ENCODE data around the gene PCSK5. TPM values are rescaled to one million over a fixed set of nuclear protein-coding genes. Genes with fewer than 3 reads are reported as not detected.

Gene PCSK5
- total RNA-seq, 1 donor from 2014 or later, result 25.5 TPM

GRCh38 chr9:76176171-76176570 is 285.7 kb downstream of the PCSK5 start:
- DNase-seq (ENCODE audit: extremely low read depth, low read depth, low spot score), result no peak

- no peak for DNase-seq (ENCODE audit: extremely low read depth, low read depth, low spot score)
These were observed 287.5 kb downstream of the PCSK5 start for GRCh38 chr9:76177931-76178330.

- no peak for DNase-seq (ENCODE audit: extremely low read depth, low read depth, low spot score)
These were observed 290.1 kb downstream of the PCSK5 start for GRCh38 chr9:76180541-76180940.

- peak; percentile 41 for DNase-seq (ENCODE audit: extremely low read depth, low read depth, low spot score)
These were observed 290.7 kb downstream of the PCSK5 start for GRCh38 chr9:76181020-76181641.

- no peak for DNase-seq (ENCODE audit: extremely low read depth, low read depth, low spot score)
These were observed 291.3 kb downstream of the PCSK5 start for GRCh38 chr9:76181781-76182180.

GRCh38 chr9:76185432-76185831 is 295.0 kb downstream of the PCSK5 start:
- DNase-seq (ENCODE audit: extremely low read depth, low read depth, low spot score), result no peak

- DNase-seq (ENCODE audit: extremely low read depth, low read depth, low spot score), result no peak
These were observed 297.8 kb downstream of the PCSK5 start for GRCh38 chr9:76188286-76188685.

- DNase-seq (ENCODE audit: extremely low read depth, low read depth, low spot score), result no peak
These were observed 298.4 kb downstream of the PCSK5 start for GRCh38 chr9:76188905-76189304.

GRCh38 chr9:76191493-76191892 is 301.0 kb downstream of the PCSK5 start:
- no peak for DNase-seq (ENCODE audit: extremely low read depth, low read depth, low spot score)

- DNase-seq (ENCODE audit: extremely low read depth, low read depth, low spot score), result no peak
These were observed 301.5 kb downstream of the PCSK5 start for GRCh38 chr9:76192013-76192412.

- DNase-seq (ENCODE audit: extremely low read depth, low read depth, low spot score), result no peak
These were observed 304.4 kb downstream of the PCSK5 start for GRCh38 chr9:76194896-76195295.

- no peak for DNase-seq (ENCODE audit: extremely low read depth, low read depth, low spot score)
These were observed 307.9 kb downstream of the PCSK5 start for GRCh38 chr9:76198336-76198735.

- DNase-seq (ENCODE audit: extremely low read depth, low read depth, low spot score), result no peak
These were observed 309.8 kb downstream of the PCSK5 start for GRCh38 chr9:76200315-76200714.

- no peak for DNase-seq (ENCODE audit: extremely low read depth, low read depth, low spot score)
These were observed 310.3 kb downstream of the PCSK5 start for GRCh38 chr9:76200745-76201144.

- DNase-seq (ENCODE audit: extremely low read depth, low read depth, low spot score), result no peak
These were observed 312.9 kb downstream of the PCSK5 start for GRCh38 chr9:76203373-76203772.

GRCh38 chr9:76206821-76207220 is 316.3 kb downstream of the PCSK5 start:
- no peak for DNase-seq (ENCODE audit: extremely low read depth, low read depth, low spot score)

- no peak for DNase-seq (ENCODE audit: extremely low read depth, low read depth, low spot score)
These were observed 323.3 kb downstream of the PCSK5 start for GRCh38 chr9:76213751-76214150.

- no peak for DNase-seq (ENCODE audit: extremely low read depth, low read depth, low spot score)
These were observed 324.6 kb downstream of the PCSK5 start for GRCh38 chr9:76215066-76215465.

GRCh38 chr9:76216161-76216649 is 325.7 kb downstream of the PCSK5 start:
- peak; percentile 80 for DNase-seq (ENCODE audit: extremely low read depth, low read depth, low spot score)

- DNase-seq (ENCODE audit: extremely low read depth, low read depth, low spot score), result no peak
These were observed 327.8 kb downstream of the PCSK5 start for GRCh38 chr9:76218117-76218885.

- DNase-seq (ENCODE audit: extremely low read depth, low read depth, low spot score), result no peak
These were observed 328.5 kb downstream of the PCSK5 start for GRCh38 chr9:76218886-76219445.

All from glomerular endothelial cell (primary cell).